HCT116 (cell line): ENCODE results near the gene PCP2.

Source experiments
- CTCF ChIP-seq, 3 experiments: fragments of 200-600 bp in 1 of 3; sonication (generic) in 1 of 3; IDR thresholded peaks in 2 of 3; conservative IDR thresholded peaks in 1 of 3; 2 replicates each; pipeline ENCODE4 v1.5.1; 2012 to 2017; ENCODE audit warnings: low read depth in 2 of 3, low read length in 2 of 3, antibody characterized with exemption in 1 of 3, borderline replicate concordance in 1 of 3, control low read depth in 1 of 3, mild to moderate bottlenecking in 1 of 3, mixed read lengths in 1 of 3, mixed run types in 1 of 3, moderate library complexity in 1 of 3; ENCODE audit not compliant: insufficient read depth in 1 of 3
- EZH2 ChIP-seq: fragments of 200-600 bp; sonication (generic); IDR thresholded peaks from 2 replicates; pipeline ENCODE4 v1.6.1; 2017; ENCODE audit warnings: antibody characterized with exemption, mixed run types
- FOSL1 ChIP-seq: IDR thresholded peaks from 2 replicates; pipeline ENCODE4 v1.6.1; 2012; ENCODE audit warnings: low read depth
- JUND ChIP-seq: IDR thresholded peaks from 2 replicates; pipeline ENCODE4 v1.6.1; 2012
- MAX ChIP-seq: IDR thresholded peaks from 2 replicates; pipeline ENCODE4 v1.6.1; 2012
- POLR2A ChIP-seq: IDR thresholded peaks from 2 replicates; pipeline ENCODE4 v1.7.0; 2011; ENCODE audit warnings: borderline replicate concordance; ENCODE audit not compliant: insufficient read depth, insufficient read length; ENCODE audit errors: extremely low read depth
- POLR2AphosphoS5 ChIP-seq: IDR thresholded peaks from 2 replicates; pipeline ENCODE4 v1.6.1; 2011; ENCODE audit warnings: mild to moderate bottlenecking, low read depth, low read length, moderate library complexity
- RAD21 ChIP-seq: IDR thresholded peaks from 2 replicates; pipeline ENCODE4 v1.6.1; 2012; ENCODE audit warnings: low read depth, mild to moderate bottlenecking
- REST ChIP-seq: IDR thresholded peaks from 2 replicates; pipeline ENCODE4 v1.6.1; 2012; ENCODE audit warnings: low read depth
- SIN3A ChIP-seq: IDR thresholded peaks from 2 replicates; pipeline ENCODE4 v1.6.1; 2012; ENCODE audit warnings: low read depth
- SP1 ChIP-seq: IDR thresholded peaks from 2 replicates; pipeline ENCODE4 v1.6.1; 2012; ENCODE audit warnings: low read depth
- TCF7L2 ChIP-seq: IDR thresholded peaks from 2 replicates; pipeline ENCODE4 v1.7.0; 2011; ENCODE audit warnings: borderline replicate concordance, inconsistent platforms; ENCODE audit not compliant: insufficient read depth, insufficient read length; ENCODE audit errors: extremely low read depth
- ZBTB33 ChIP-seq: IDR thresholded peaks from 2 replicates; pipeline ENCODE4 v1.6.1; 2011; ENCODE audit warnings: mild to moderate bottlenecking, low read length, moderate library complexity; ENCODE audit not compliant: insufficient replicate concordance; ENCODE audit errors: extremely low read depth
- ZNF274 ChIP-seq: fragments of 200-500 bp; sonication (Bioruptor generic); IDR thresholded peaks from 2 replicates; pipeline ENCODE4 v1.6.1; 2014; ENCODE audit warnings: mild to moderate bottlenecking, low read depth, low read length, inconsistent platforms

GRCh38 chr19:7655581-7655980 is 22.1 kb upstream of the PCP2 start:
- no peak for TF ChIP-seq CTCF (IDR thresholded peaks at IDR 0.05 in 2 of 3, conservative IDR thresholded peaks at IDR 0.05 in 1 of 3; ENCODE audit: borderline replicate concordance in 1 of 3, insufficient read depth in 1 of 3, low read depth in 2 of 3, low read length in 2 of 3)
- TF ChIP-seq EZH2: no peak
- no peak for TF ChIP-seq ZNF274
- TF ChIP-seq SIN3A: no peak
- no peak for TF ChIP-seq POLR2AphosphoS5
- no peak for TF ChIP-seq REST
- no peak for TF ChIP-seq SP1
- TF ChIP-seq POLR2A: no peak
- no peak for TF ChIP-seq ZBTB33
- no peak for TF ChIP-seq TCF7L2
- TF ChIP-seq MAX: no peak
- TF ChIP-seq JUND: no peak
- no peak for TF ChIP-seq RAD21
- TF ChIP-seq FOSL1: no peak
